GM12878 (cell line): ENCODE results near the gene SLC35D2. TPM values are rescaled to one million over a fixed set of nuclear protein-coding genes. Genes with fewer than 3 reads are reported as not detected.

Experiments
- ATF7 ChIP-seq: fragments of 450-650 bp; IDR thresholded peaks from 2 replicates; pipeline ENCODE4 v1.6.1; 2016; ENCODE audit warnings: low read depth, mild to moderate bottlenecking
- FOS ChIP-seq: IDR thresholded peaks from 3 replicates; pipeline ENCODE4 v1.6.1; 2011; ENCODE audit warnings: borderline replicate concordance; ENCODE audit not compliant: insufficient read length; ENCODE audit errors: extremely low read depth
- GABPA ChIP-seq: IDR thresholded peaks from 2 replicates; pipeline ENCODE4 v1.6.1; 2014; ENCODE audit warnings: antibody characterized with exemption, low read depth, mild to moderate bottlenecking, inconsistent platforms
- GATAD2B ChIP-seq: fragments of 450-650 bp; conservative IDR thresholded peaks from 2 replicates; pipeline ENCODE4 v1.6.1; 2017; ENCODE audit warnings: low read depth, mild to moderate bottlenecking, moderate library complexity
- SMAD5 ChIP-seq: IDR thresholded peaks from 2 replicates; pipeline ENCODE4 v1.6.1; 2016; ENCODE audit warnings: antibody characterized with exemption, low read depth
- SREBF1 ChIP-seq: IDR thresholded peaks from 2 replicates; pipeline ENCODE4 v1.6.1; 2012; ENCODE audit warnings: mild to moderate bottlenecking, low read length
- polyA plus RNA-seq, 11 experiments: library from polyadenylated mRNA; depleted of rRNA in 4 of 11; unstranded in 6 of 11; stranded (reverse) in 5 of 11; fragments of >200 nt; fragmentation: Nextera tagmentation in 4 of 11; fragmentation: Illumina TruSeq in 1 of 11; extraction: Ambion mirVana in 4 of 11; extraction: Trizol in 1 of 11; gene quantifications; 1 replicate in 1 of 11; 2 replicates in 10 of 11; pipeline versions ENCODE4 v1.2.1 to v1.2.3, GENCODE V29; 2011 to 2016; ENCODE audit warnings: inconsistent platforms in 2 of 11, missing spikeins in 2 of 11, low read depth in 1 of 11
- total RNA-seq, 4 experiments: library from RNA; depleted of rRNA in 3 of 4; stranded (reverse); fragments of >200 nt in 3 of 4; fragmentation: Illumina TruSeq in 1 of 4; extraction: Trizol in 1 of 4; gene quantifications; 2 replicates each; pipeline versions ENCODE4 v1.2.1 to v1.2.3, GENCODE V29; 2013 to 2021
- TF ChIP-seq, protein P1 (sequence below): fragments of 450-650 bp; IDR thresholded peaks from 2 replicates; pipeline ENCODE4 v1.6.1; 2017; ENCODE audit warnings: low read depth, mild to moderate bottlenecking, moderate library complexity
- TF ChIP-seq, protein P2 (sequence below): fragments of 450-650 bp; IDR thresholded peaks from 2 replicates; pipeline ENCODE4 v1.6.1; 2016; ENCODE audit warnings: mild to moderate bottlenecking, moderate library complexity, borderline replicate concordance

Gene SLC35D2
- total and polyA plus RNA-seq, 10 of the 15 experiments (the other 5 are each of a cell fraction or from before 2014, with no cell fraction given) = 0.64 to 6.3 (median 3.5) TPM

DNA sequence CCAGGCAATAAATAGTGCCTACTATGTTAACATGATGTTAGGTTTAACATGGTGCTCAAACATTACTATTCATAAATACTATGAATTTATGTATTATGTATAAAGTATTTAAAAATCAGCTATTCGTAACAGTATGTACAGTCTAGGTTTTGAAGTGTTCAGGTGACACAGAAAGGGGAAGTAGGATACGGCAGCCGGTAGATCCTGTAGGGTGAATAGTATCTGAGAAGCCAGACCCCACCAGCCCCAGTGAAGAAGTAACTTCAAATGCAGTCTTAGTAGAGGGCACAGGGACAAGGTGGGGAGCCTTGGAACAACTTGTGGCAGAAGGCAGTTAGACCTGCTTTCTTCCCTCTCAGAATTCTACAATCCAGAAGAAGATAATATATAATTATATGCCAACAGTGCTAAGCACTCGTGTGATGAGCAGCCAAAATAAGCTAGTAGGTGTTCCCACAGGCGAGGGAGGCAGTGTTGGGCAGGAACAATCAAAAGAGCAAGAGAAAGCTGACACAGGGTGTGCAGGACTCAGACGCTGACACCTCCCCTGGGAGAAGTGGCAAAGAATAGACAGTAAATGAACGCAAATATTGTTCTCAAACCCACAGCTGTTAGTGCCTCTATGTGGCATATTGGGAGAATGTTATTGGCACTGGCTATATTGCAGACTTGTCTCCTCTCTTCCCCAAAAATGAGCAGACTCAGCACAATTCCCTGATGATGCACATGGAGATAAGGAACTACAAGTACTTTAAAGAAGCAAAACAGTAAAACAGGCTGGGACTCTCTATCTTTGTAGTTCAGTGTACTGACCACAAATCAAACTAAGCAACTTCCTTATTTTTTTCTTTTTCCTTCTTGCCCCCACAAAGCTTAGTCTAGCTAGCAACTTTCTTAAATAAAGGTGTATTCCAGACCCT, 30.1 kb upstream of the SLC35D2 start (continued):
- TF ChIP-seq FOS (no peak), SREBF1 (no peak), SMAD5 (0 out of 2 replicates have a peak, but pooled peaks have one; percentile 26), GATAD2B (0 out of 2 replicates have a peak, but pooled peaks have one; percentile 31), GABPA (no peak), ATF7 (peak; percentile 54; the same call in 1 of the 2 replicates)
- TF ChIP-seq, protein P1, sequence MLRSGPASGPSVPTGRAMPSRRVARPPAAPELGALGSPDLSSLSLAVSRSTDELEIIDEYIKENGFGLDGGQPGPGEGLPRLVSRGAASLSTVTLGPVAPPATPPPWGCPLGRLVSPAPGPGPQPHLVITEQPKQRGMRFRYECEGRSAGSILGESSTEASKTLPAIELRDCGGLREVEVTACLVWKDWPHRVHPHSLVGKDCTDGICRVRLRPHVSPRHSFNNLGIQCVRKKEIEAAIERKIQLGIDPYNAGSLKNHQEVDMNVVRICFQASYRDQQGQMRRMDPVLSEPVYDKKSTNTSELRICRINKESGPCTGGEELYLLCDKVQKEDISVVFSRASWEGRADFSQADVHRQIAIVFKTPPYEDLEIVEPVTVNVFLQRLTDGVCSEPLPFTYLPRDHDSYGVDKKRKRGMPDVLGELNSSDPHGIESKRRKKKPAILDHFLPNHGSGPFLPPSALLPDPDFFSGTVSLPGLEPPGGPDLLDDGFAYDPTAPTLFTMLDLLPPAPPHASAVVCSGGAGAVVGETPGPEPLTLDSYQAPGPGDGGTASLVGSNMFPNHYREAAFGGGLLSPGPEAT = peak; percentile 55; the same call in 1 of the 2 replicates
- TF ChIP-seq, protein P2, sequence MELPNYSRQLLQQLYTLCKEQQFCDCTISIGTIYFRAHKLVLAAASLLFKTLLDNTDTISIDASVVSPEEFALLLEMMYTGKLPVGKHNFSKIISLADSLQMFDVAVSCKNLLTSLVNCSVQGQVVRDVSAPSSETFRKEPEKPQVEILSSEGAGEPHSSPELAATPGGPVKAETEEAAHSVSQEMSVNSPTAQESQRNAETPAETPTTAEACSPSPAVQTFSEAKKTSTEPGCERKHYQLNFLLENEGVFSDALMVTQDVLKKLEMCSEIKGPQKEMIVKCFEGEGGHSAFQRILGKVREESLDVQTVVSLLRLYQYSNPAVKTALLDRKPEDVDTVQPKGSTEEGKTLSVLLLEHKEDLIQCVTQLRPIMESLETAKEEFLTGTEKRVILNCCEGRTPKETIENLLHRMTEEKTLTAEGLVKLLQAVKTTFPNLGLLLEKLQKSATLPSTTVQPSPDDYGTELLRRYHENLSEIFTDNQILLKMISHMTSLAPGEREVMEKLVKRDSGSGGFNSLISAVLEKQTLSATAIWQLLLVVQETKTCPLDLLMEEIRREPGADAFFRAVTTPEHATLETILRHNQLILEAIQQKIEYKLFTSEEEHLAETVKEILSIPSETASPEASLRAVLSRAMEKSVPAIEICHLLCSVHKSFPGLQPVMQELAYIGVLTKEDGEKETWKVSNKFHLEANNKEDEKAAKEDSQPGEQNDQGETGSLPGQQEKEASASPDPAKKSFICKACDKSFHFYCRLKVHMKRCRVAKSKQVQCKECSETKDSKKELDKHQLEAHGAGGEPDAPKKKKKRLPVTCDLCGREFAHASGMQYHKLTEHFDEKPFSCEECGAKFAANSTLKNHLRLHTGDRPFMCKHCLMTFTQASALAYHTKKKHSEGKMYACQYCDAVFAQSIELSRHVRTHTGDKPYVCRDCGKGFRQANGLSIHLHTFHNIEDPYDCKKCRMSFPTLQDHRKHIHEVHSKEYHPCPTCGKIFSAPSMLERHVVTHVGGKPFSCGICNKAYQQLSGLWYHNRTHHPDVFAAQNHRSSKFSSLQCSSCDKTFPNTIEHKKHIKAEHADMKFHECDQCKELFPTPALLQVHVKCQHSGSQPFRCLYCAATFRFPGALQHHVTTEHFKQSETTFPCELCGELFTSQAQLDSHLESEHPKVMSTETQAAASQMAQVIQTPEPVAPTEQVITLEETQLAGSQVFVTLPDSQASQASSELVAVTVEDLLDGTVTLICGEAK = no peak
